AG10803 (cell line): ENCODE data around the gene NDUFS7.

Source experiments
- DNase-seq: peaks from one replicate; pipeline ENCODE4 v3.0.0; 2010; ENCODE audit warnings: low read depth
- H3K4me3 ChIP-seq: 2 replicates; pipeline ENCODE4 v1.5.1; 2011; ENCODE audit warnings: mild to moderate bottlenecking, low read length, control low read depth
- TF ChIP-seq, protein P1 (sequence below): conservative IDR thresholded peaks from 2 replicates; pipeline ENCODE4 v1.5.1; 2011; ENCODE audit warnings: mild to moderate bottlenecking, low read length, control low read depth, inconsistent platforms

Gene NDUFS7

DNA sequence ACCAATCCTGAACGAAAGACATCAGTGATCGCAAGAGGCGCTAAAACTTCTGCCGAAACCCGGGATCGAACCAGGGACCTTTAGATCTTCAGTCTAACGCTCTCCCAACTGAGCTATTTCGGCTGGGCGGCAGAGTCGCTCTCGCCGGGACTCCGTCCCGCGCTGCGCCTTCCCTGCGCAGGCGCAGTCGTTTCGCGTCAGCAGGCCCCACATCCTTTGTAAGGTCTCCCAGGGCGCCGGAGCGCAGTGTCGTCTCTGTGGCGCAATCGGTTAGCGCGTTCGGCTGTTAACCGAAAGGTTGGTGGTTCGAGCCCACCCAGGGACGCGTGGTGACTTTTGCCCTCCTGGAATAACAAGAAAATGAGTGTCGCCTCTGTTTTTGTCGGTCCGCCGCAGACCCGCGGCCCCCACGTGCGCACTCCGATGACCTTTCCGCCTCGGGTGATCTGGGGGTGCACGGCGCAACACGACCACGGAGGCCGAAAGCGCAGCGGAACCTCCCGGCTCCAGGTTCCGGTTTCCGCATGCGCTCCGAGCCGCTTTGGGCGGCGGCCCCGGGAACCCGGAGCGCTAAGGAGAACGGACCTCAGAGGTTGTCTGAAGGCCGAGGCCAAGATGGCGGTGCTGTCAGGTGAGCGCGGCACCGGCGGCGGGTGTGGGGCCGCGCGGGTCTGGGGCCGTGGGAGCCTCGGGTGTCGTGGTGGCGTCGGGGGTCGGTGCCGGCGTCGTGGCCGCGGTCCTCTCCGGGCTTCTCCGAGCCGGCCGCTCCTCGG is at the start of gene NDUFS7:
NDUFS7 (plus strand) TSS at position 596 of the 773 bp plus-strand sequence; CDS start at position 616, 20 bp downstream.
- peak within 1 kb of the TSS; percentile 89 for H3K4me3 ChIP-seq
- DNase-seq = peak; percentile 94
- TF ChIP-seq, protein P1, sequence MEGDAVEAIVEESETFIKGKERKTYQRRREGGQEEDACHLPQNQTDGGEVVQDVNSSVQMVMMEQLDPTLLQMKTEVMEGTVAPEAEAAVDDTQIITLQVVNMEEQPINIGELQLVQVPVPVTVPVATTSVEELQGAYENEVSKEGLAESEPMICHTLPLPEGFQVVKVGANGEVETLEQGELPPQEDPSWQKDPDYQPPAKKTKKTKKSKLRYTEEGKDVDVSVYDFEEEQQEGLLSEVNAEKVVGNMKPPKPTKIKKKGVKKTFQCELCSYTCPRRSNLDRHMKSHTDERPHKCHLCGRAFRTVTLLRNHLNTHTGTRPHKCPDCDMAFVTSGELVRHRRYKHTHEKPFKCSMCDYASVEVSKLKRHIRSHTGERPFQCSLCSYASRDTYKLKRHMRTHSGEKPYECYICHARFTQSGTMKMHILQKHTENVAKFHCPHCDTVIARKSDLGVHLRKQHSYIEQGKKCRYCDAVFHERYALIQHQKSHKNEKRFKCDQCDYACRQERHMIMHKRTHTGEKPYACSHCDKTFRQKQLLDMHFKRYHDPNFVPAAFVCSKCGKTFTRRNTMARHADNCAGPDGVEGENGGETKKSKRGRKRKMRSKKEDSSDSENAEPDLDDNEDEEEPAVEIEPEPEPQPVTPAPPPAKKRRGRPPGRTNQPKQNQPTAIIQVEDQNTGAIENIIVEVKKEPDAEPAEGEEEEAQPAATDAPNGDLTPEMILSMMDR = peak; percentile 32

DNA sequence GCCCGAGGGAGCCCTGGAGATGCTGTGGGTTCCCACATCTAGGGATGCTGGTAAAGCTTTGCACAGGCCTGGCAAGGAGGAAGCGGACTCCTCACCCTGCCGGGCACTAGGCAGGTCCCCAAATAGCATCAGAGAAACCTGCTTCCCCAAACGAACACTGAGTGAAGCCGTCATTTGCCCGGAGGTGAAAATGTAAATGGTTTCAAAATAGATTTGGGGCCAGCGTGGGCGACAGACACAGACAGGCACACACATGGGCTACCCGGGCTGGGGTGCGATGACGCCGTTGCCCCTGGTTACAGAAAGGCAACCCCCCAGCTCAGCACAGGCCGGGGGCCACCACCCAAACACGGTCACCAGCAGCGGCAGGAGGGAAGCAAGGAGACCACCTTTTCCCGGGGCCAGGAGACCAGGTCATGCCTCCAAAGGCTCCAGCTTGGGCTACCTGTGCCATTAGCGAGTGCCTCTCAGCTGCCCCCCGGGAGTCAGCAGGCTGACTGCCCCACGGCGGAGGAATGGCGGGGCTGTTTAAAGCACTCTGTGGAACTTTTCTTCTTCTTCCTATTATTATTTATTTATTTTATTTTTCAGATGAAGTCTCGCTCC is 47.5 kb upstream of the NDUFS7 start:
- no peak overlapping the region for H3K4me3 ChIP-seq
- no peak for DNase-seq
- TF ChIP-seq, protein P1 = no peak

DNA sequence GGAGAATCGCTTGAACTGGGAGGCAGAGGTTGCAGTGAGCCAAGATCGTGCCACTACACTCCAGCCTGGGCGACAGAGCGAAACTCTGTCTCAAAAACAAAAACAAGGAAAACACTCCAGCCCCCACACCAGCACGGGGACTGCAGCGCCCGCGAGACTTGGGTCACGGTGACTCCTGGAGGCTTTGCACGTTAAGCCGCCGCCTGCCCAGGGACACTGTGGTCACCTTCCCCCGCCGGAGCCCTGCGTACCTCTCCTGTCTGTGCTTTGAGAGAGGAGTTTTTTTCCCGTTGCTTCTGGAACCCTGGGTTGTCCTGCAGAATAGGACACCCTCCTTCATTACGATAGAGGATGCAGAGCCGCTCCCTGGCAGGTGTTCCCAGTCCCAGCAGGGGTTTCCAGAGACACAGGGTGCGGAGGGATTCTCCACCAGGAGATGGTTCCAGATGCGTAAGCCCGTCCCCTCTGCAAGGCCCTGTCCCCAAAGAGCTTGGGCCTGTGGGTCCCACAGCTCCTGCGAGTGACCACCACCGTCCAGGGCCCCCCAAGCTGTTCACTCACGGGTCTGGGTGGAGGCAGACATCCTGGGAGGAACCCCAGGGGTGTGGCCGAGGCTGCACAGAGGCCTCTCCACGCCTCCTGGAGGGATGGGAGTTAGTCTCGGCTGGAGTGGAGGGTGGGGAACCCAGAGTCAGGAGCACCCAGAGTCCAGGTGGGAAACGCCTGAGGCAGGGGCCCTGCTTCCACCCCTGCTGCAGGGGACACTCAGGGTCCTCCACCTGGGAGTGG is 42.8 kb upstream of the NDUFS7 start:
- TF ChIP-seq, protein P1 = no peak
- H3K4me3 ChIP-seq = no peak overlapping the region
- no peak for DNase-seq

DNA sequence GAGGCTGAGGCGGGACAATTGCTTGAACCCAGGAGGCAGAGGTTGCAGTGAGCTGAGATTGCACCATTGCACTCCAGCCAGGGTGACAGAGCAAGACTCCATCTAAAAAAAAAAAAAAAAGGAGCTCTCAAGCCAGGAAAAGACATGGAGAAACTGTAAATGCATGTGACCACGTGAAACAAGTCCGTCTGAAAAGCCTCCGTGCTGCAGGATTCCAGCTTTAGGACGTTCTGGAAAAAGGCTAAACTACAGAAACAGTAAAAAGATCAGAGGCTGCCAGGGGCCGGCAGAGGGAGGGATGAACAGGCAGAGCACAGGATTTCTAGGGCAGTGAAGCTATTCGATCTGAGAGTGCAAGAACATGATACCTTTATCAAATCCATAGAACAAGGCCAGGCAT is 40.7 kb upstream of the NDUFS7 start:
- TF ChIP-seq, protein P1 = no peak

DNA sequence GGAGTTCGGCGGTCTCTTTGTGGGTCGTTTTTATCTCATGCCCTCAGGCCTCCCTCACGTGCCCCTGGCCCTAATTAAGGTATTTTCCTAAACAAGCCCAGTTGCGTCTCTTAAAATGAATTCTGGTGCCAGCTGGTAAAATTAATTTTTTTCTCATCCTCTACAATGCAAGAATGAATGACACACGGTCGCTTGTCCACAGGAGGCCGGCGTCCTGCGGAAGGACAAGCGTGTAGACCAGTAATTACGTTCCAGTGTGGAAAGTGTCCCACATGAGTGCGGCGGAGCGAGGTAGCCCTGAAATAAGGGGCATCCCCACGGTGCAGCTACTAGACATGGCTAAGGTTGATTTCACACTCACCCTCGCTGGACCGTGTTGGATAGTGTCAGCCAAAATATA is 34.5 kb upstream of the NDUFS7 start:
- H3K4me3 ChIP-seq = no peak overlapping the region
- TF ChIP-seq, protein P1 = no peak
- DNase-seq = no peak

More for the DNA sequence above, 40.7 kb upstream of the NDUFS7 start:
- DNase-seq = no peak
- H3K4me3 ChIP-seq = no peak overlapping the region

DNA sequence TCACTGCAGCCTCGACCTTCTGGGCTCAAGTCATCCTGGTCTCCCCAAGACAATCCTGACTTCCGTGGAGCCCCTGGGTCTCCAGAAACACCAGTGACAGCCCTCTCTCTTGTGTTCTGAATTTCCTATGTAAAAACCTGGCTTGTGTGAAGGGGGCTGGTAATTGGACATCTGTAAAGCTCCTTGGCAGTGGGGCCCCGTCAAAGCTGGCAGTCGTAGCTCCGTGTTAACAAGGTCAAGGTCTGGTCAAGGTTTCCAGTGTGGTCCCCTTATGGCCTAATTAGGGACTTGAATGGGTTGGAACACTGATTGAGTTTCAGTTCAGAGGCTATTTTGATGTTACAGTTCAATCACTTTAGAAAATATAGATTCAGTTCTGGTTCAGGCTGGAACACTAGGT is 32.8 kb upstream of the NDUFS7 start:
- DNase-seq = no peak
- no peak overlapping the region for H3K4me3 ChIP-seq
- TF ChIP-seq, protein P1 = no peak
